SK-N-SH treated with all-trans-retinoic acid at 6 μM for 48 hours (cell line): ENCODE data around the gene HS1BP3.

Experiments
- ARNTL ChIP-seq: fragments of 450-650 bp; formaldehyde crosslinking; IDR thresholded peaks from 2 replicates; pipeline ENCODE4 v1.5.0; 2020; ENCODE audit warnings: low read depth, mild to moderate bottlenecking, moderate library complexity, borderline replicate concordance
- BACH2 ChIP-seq: fragments of 250-450 bp; sonication (Bioruptor Pico); IDR thresholded peaks from 2 replicates; pipeline ENCODE4 v1.9.0; 2021; ENCODE audit warnings: mild to moderate bottlenecking, borderline replicate concordance
- ZFP30 ChIP-seq: fragments of 450-650 bp; formaldehyde crosslinking; IDR thresholded peaks from 2 replicates; pipeline ENCODE4 v1.5.0; 2022; ENCODE audit warnings: mild to moderate bottlenecking, moderate library complexity
- TF ChIP-seq, protein P1 (sequence below): fragments of 250-450 bp; sonication (Bioruptor Pico); IDR thresholded peaks from 2 replicates; pipeline ENCODE4 v1.8.0; 2021; ENCODE audit warnings: low read depth, mild to moderate bottlenecking, moderate library complexity, borderline replicate concordance
- TF ChIP-seq, protein P2 (sequence below): fragments of 250-450 bp; sonication (Bioruptor Pico); IDR thresholded peaks from 2 replicates; pipeline ENCODE4 v1.8.0; 2020; ENCODE audit warnings: mild to moderate bottlenecking, moderate library complexity, borderline replicate concordance

DNA sequence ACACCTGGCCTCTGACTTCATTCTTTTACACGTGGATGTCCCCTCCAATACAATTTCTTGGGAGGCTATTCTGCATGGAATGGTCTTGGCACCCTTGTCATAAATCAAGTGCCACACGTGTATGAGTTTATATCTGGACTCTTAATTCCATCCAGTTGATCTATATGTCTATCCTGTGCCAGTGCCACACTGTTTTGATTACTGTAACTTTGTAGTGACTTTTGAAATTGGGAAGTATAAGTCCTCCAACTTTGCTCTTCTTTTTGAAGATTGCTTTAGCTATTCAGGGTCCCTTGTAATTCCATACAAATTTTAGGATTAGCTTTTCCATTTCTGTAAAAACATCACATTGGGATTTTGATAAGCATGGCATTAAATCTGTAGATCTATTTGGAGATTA is 43.5 kb downstream of the HS1BP3 start:
- TF ChIP-seq ZFP30 (CRISPR knock-in tag) (no peak), ARNTL (CRISPR knock-in tag) (no peak), BACH2 (CRISPR knock-in tag) (no peak)
- TF ChIP-seq, protein P1, sequence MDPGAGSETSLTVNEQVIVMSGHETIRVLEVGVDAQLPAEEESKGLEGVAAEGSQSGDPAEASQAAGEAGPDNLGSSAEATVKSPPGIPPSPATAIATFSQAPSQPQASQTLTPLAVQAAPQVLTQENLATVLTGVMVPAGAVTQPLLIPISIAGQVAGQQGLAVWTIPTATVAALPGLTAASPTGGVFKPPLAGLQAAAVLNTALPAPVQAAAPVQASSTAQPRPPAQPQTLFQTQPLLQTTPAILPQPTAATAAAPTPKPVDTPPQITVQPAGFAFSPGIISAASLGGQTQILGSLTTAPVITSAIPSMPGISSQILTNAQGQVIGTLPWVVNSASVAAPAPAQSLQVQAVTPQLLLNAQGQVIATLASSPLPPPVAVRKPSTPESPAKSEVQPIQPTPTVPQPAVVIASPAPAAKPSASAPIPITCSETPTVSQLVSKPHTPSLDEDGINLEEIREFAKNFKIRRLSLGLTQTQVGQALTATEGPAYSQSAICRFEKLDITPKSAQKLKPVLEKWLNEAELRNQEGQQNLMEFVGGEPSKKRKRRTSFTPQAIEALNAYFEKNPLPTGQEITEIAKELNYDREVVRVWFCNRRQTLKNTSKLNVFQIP (CRISPR knock-in tag) = no peak
- TF ChIP-seq, protein P2, sequence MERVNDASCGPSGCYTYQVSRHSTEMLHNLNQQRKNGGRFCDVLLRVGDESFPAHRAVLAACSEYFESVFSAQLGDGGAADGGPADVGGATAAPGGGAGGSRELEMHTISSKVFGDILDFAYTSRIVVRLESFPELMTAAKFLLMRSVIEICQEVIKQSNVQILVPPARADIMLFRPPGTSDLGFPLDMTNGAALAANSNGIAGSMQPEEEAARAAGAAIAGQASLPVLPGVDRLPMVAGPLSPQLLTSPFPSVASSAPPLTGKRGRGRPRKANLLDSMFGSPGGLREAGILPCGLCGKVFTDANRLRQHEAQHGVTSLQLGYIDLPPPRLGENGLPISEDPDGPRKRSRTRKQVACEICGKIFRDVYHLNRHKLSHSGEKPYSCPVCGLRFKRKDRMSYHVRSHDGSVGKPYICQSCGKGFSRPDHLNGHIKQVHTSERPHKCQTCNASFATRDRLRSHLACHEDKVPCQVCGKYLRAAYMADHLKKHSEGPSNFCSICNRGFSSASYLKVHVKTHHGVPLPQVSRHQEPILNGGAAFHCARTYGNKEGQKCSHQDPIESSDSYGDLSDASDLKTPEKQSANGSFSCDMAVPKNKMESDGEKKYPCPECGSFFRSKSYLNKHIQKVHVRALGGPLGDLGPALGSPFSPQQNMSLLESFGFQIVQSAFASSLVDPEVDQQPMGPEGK (CRISPR knock-in tag) = no peak
